ENCODE results near the gene RANBP17. TPM values are rescaled to one million over a fixed set of nuclear protein-coding genes. Genes with fewer than 3 reads are reported as not detected.

Gene RANBP17
- polyA plus RNA-seq, 4 donors: 0.67 to 6.1 (median 1.2) TPM

DNA sequence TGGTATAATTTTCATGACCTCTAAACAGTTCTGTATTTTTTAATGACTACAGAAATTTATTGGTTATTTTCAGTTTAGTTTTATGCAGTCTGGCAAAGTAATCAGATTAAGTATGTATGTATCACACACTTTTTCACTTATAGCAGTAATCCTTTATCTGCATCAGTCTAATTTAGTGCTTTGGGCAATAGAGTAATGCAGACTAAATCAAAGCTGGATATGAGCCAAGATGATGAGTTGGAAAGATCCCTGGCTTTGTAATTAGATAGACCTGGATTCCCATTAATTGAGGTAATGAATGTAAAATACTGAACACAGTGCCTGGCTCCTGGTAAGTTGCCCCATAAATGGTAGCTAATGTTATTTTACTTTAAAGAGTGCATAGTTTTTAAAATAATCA, 231.8 kb downstream of the RANBP17 start:
- Histone ChIP-seq H3K9me3 (ENCODE audit: control insufficient read depth in 2 of 2, insufficient read depth in 1 of 2, low read depth in 1 of 2, low read length in 1 of 2) (peaks cover 0 to 7% of the 10 kb centered on the region in 2 donors), H3K4me3 (ENCODE audit: low read depth in 1 of 3, low read length in 3 of 3) (no peak overlapping the region), H3K4me1 (ENCODE audit: control insufficient read depth in 3 of 3, insufficient read depth in 2 of 3, low read depth in 1 of 3, low read length in 2 of 3) (no peaks in the 10 kb centered on the region), H3K36me3 (ENCODE audit: control insufficient read depth in 3 of 3, insufficient read depth in 2 of 3, low read depth in 1 of 3, low read length in 3 of 3) (no peaks in the 10 kb centered on the region), H3K27ac (ENCODE audit: low read depth in 1 of 3, low read length in 2 of 3) (no peak overlapping the region), H3K27me3 (ENCODE audit: control insufficient read depth in 3 of 3, insufficient read depth in 3 of 3, low read length in 3 of 3) (no peaks in the 10 kb centered on the region)
- FAIRE-seq: no peak
- DNase-seq: no peak

DNA sequence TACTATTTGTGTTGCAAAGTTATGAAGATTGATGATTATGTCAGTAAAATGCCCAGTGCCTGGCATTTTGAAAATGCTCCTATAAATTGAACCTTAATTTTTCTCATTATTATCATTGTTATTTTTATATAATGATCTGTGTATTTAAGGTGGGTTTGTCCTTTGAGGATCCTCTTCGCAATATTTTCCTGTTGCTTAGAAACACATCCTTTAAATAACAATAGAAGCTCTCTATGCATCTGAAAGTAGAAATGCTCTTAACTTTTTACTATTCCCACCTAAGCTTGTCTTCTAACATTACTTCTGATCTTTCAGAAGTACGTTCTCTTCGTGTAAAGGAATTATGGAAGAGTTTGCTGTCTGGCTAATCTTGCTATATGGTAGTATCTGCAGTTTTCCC, 232.5 kb downstream of the RANBP17 start:
- no peak for FAIRE-seq

DNA sequence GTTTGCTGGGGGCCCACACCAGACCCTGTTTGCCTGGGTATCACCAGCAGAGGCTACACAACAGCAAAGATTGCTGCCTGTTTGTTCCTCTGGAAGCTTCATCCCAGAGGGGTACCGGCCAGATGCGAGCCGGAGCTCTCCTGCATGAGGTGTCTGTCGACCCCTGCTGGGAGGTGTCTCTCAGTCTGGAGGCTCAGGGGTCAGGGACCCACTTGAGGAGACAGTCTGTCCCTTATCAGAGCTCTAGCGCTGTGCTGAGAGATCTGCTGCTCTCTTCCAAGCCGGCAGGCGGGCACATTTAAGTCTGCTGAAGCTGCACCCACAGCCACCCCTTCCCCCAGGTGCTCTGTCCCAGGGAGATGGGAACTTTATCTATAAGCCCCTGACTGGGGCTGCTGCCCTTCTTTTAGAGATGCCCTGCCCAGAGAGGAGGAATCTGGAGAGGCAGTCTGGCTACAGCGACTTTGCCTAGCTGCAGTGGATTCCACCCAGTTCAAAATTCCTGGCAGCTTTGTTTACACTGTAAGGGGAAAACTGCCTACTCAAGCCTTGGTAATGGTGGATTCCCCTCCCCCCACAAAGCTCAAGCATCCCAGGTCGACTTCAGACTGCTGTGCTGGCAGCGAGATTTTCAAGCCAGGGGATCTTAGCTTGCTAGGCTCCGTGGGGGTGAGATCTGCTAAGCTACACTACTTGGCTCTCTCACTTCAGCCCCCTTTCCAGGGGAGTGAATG, 241.2 kb downstream of the RANBP17 start:
- Histone ChIP-seq H3K27ac (ENCODE audit: low read depth in 1 of 3, low read length in 2 of 3) (no peak overlapping the region), H3K36me3 (ENCODE audit: control insufficient read depth in 3 of 3, insufficient read depth in 2 of 3, low read depth in 1 of 3, low read length in 3 of 3) (no peaks in the 10 kb centered on the region), H3K27me3 (ENCODE audit: control insufficient read depth in 3 of 3, insufficient read depth in 3 of 3, low read length in 3 of 3) (no peaks in the 10 kb centered on the region), H3K9me3 (ENCODE audit: control insufficient read depth in 2 of 2, insufficient read depth in 1 of 2, low read depth in 1 of 2, low read length in 1 of 2) (peaks cover 0 to 8% of the 10 kb centered on the region in 2 donors), H3K4me1 (ENCODE audit: control insufficient read depth in 3 of 3, insufficient read depth in 2 of 3, low read depth in 1 of 3, low read length in 2 of 3) (no peaks in the 10 kb centered on the region), H3K4me3 (ENCODE audit: low read depth in 1 of 3, low read length in 3 of 3) (no peak overlapping the region)
- FAIRE-seq (no peak), DNase-seq (no peak)
- WGBS, 3 donors: 76 to 88% (median 86%) methylated on average over 11 of the region's 11 CpGs

More for the DNA sequence above, 232.5 kb downstream of the RANBP17 start:
- Histone ChIP-seq H3K27ac (ENCODE audit: low read depth in 1 of 3, low read length in 2 of 3) (no peak overlapping the region), H3K4me3 (ENCODE audit: low read depth in 1 of 3, low read length in 3 of 3) (no peak overlapping the region), H3K9me3 (ENCODE audit: control insufficient read depth in 2 of 2, insufficient read depth in 1 of 2, low read depth in 1 of 2, low read length in 1 of 2) (peaks cover 0 to 7% of the 10 kb centered on the region in 2 donors), H3K27me3 (ENCODE audit: control insufficient read depth in 3 of 3, insufficient read depth in 3 of 3, low read length in 3 of 3) (no peaks in the 10 kb centered on the region), H3K4me1 (ENCODE audit: control insufficient read depth in 3 of 3, insufficient read depth in 2 of 3, low read depth in 1 of 3, low read length in 2 of 3) (no peaks in the 10 kb centered on the region), H3K36me3 (ENCODE audit: control insufficient read depth in 3 of 3, insufficient read depth in 2 of 3, low read depth in 1 of 3, low read length in 3 of 3) (no peaks in the 10 kb centered on the region)
- WGBS, 3 donors: 84 to 91% (median 88%) methylated on average over 3 of the region's 3 CpGs
- DNase-seq: no peak

DNA sequence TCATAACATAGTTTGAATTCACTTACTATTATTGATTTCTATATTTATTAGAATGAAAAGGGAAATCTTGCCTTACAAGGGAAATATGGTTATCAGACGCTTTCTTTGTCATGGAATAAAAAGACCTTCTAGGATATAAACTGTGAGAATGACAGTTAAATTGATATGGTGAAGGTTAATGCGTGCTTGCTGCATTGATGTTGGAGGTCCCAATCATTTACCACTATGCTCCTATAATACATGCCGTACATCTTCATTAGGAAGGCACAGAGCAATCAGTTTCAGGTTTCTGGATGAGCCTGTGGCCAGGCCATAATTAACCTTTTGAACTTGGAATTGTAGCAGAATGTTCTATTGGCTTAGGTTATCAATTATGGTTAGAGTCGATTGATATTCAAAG, 245.9 kb downstream of the RANBP17 start:
- H3K36me3 ChIP-seq (ENCODE audit: control insufficient read depth in 3 of 3, insufficient read depth in 2 of 3, low read depth in 1 of 3, low read length in 3 of 3): no peaks in the 10 kb centered on the region
- H3K4me3 ChIP-seq (ENCODE audit: low read depth in 1 of 3, low read length in 3 of 3): no peak overlapping the region
- H3K27ac ChIP-seq (ENCODE audit: low read depth in 1 of 3, low read length in 2 of 3): no peak overlapping the region
- WGBS, 3 donors: 83 to 87% (median 87%) methylated on average over 4 of the region's 4 CpGs
- FAIRE-seq (no peak), DNase-seq (no peak)
- no peaks in the 10 kb centered on the region for H3K27me3 ChIP-seq (ENCODE audit: control insufficient read depth in 3 of 3, insufficient read depth in 3 of 3, low read length in 3 of 3)
- no peaks in the 10 kb centered on the region for H3K4me1 ChIP-seq (ENCODE audit: control insufficient read depth in 3 of 3, insufficient read depth in 2 of 3, low read depth in 1 of 3, low read length in 2 of 3)
- peaks cover 0 to 8% of the 10 kb centered on the region in 2 donors for H3K9me3 ChIP-seq (ENCODE audit: control insufficient read depth in 2 of 2, insufficient read depth in 1 of 2, low read depth in 1 of 2, low read length in 1 of 2)

DNA sequence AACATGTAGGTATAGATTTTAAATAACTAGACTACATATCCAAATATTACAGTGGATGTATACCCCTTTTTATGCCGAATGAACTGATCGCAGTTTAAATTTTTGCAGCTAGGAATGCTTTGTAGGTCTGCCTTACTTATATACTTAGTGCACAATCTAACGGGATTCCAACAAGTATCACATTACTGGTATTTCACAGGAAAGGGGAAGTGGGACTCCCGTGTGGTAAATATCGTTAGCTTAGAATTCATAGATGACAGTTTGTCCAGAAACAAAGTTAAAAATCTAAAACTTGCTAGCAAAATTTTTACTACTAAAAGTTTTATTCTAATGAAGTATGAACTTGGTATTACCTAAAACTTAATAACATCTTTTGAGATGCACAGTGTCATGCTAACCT, 253.7 kb downstream of the RANBP17 start:
- DNase-seq (no peak), FAIRE-seq (no peak)
- H3K9me3 ChIP-seq (ENCODE audit: control insufficient read depth in 2 of 2, insufficient read depth in 1 of 2, low read depth in 1 of 2, low read length in 1 of 2): no peaks in the 10 kb centered on the region
- no peak overlapping the region for H3K27ac ChIP-seq (ENCODE audit: low read depth in 1 of 3, low read length in 2 of 3)
- H3K4me1 ChIP-seq (ENCODE audit: control insufficient read depth in 3 of 3, insufficient read depth in 2 of 3, low read depth in 1 of 3, low read length in 2 of 3): no peaks in the 10 kb centered on the region
- H3K4me3 ChIP-seq (ENCODE audit: low read depth in 1 of 3, low read length in 3 of 3): no peak overlapping the region
- H3K36me3 ChIP-seq (ENCODE audit: control insufficient read depth in 3 of 3, insufficient read depth in 2 of 3, low read depth in 1 of 3, low read length in 3 of 3): no peaks in the 10 kb centered on the region
- WGBS, 3 donors: 78 to 95% (median 87%) methylated on average over 5 of the region's 5 CpGs
- H3K27me3 ChIP-seq (ENCODE audit: control insufficient read depth in 3 of 3, insufficient read depth in 3 of 3, low read length in 3 of 3): no peaks in the 10 kb centered on the region

DNA sequence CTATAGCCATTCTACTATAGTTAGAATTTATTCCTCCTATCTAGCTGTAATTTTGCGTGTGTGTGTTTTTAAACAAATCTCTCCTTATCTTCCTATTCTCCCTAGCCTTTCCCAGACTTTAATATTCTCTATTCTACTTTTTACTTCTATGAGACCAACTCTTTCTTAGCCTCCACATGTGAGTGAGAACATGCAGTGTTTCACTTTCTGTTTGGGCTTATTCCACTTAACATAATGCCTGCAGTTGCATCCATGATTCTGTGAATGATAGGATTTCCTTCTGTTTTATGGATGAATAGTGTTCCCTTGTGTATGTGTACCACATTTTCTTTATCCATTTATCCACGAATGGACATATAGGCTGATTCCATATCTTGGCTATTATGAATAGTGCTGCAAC, 254.9 kb downstream of the RANBP17 start:
- Histone ChIP-seq H3K4me1 (ENCODE audit: control insufficient read depth in 3 of 3, insufficient read depth in 2 of 3, low read depth in 1 of 3, low read length in 2 of 3) (no peaks in the 10 kb centered on the region), H3K9me3 (ENCODE audit: control insufficient read depth in 2 of 2, insufficient read depth in 1 of 2, low read depth in 1 of 2, low read length in 1 of 2) (no peaks in the 10 kb centered on the region), H3K27ac (ENCODE audit: low read depth in 1 of 3, low read length in 2 of 3) (no peak overlapping the region), H3K4me3 (ENCODE audit: low read depth in 1 of 3, low read length in 3 of 3) (no peak overlapping the region), H3K36me3 (ENCODE audit: control insufficient read depth in 3 of 3, insufficient read depth in 2 of 3, low read depth in 1 of 3, low read length in 3 of 3) (no peaks in the 10 kb centered on the region), H3K27me3 (ENCODE audit: control insufficient read depth in 3 of 3, insufficient read depth in 3 of 3, low read length in 3 of 3) (no peaks in the 10 kb centered on the region)
- 90 to 93% (median 91%) methylated on average over 2 of the region's 2 CpGs for WGBS, 3 donors
- DNase-seq (no peak), FAIRE-seq (no peak)

DNA sequence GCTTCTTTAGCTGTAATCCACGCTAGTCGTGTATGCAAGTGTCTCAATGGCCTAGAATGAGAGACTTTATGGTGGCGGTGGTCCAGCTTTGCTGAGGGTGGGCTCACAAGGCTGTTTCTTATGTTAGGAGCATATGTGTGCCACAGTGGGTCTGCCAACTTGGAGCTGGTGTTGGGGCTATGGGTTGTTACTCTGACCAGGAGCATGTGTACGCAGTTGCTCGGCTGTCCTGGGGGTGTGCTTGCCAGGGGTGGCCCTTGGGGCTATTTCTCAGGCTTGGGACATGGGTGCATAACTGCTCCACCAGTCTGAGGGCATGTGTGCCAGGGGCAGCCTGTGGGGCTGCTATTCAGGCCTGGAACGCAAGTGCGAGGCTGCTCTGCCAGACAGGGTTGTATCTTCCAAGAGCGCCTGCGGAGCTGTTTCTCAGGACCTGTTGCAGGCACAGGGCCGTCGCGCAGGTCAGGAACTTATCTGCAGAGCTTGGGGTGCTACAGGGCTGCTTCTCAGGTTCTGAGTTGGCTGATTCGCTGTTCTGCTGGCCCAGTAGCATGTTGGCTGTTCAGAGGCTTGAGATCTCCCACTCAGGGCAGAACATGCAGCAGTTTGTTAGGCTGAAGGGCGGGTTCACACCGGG, 259.3 kb downstream of the RANBP17 start:
- H3K27me3 ChIP-seq (ENCODE audit: control insufficient read depth in 3 of 3, insufficient read depth in 3 of 3, low read length in 3 of 3): no peaks in the 10 kb centered on the region
- H3K4me1 ChIP-seq (ENCODE audit: control insufficient read depth in 3 of 3, insufficient read depth in 2 of 3, low read depth in 1 of 3, low read length in 2 of 3): no peaks in the 10 kb centered on the region
- no peak for FAIRE-seq
- DNase-seq: no peak
- H3K36me3 ChIP-seq (ENCODE audit: control insufficient read depth in 3 of 3, insufficient read depth in 2 of 3, low read depth in 1 of 3, low read length in 3 of 3): peaks cover 0 to 5% (median 0%) of the 10 kb centered on the region in 3 donors
- no peak overlapping the region for H3K27ac ChIP-seq (ENCODE audit: low read depth in 1 of 3, low read length in 2 of 3)
- H3K4me3 ChIP-seq (ENCODE audit: low read depth in 1 of 3, low read length in 3 of 3): no peak overlapping the region
- H3K9me3 ChIP-seq (ENCODE audit: control insufficient read depth in 2 of 2, insufficient read depth in 1 of 2, low read depth in 1 of 2, low read length in 1 of 2): no peaks in the 10 kb centered on the region
- 88 to 90% (median 88%) methylated on average over 15 of the region's 15 CpGs for WGBS, 3 donors

DNA sequence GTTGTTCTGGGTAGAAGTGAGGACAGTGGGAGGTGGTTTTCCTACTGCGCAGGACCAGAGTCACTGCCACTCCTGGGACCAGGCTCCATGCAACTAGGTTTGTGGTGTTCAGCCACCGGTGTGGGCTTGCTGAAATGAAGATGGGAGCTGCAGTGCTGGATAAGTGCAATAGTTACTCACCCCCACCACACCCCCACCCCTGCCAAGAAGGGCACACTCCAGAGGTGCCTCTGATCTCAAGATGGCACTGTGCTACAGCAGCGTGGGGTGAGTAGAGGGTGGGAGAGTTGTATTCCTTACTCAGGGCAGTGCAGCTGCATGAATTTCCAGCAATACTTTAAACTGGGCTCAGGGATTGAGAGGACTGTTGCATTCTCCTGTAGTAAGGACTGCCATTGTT, 259.8 kb downstream of the RANBP17 start:
- Histone ChIP-seq H3K4me3 (ENCODE audit: low read depth in 1 of 3, low read length in 3 of 3) (no peak overlapping the region), H3K9me3 (ENCODE audit: control insufficient read depth in 2 of 2, insufficient read depth in 1 of 2, low read depth in 1 of 2, low read length in 1 of 2) (no peaks in the 10 kb centered on the region), H3K4me1 (ENCODE audit: control insufficient read depth in 3 of 3, insufficient read depth in 2 of 3, low read depth in 1 of 3, low read length in 2 of 3) (no peaks in the 10 kb centered on the region), H3K27ac (ENCODE audit: low read depth in 1 of 3, low read length in 2 of 3) (no peak overlapping the region), H3K27me3 (ENCODE audit: control insufficient read depth in 3 of 3, insufficient read depth in 3 of 3, low read length in 3 of 3) (no peaks in the 10 kb centered on the region), H3K36me3 (ENCODE audit: control insufficient read depth in 3 of 3, insufficient read depth in 2 of 3, low read depth in 1 of 3, low read length in 3 of 3) (peaks cover 0 to 5% (median 0%) of the 10 kb centered on the region in 3 donors)
- DNase-seq (no peak), FAIRE-seq (no peak)
- WGBS, 3 donors: 90 to 95% (median 93%) methylated on average over 3 of the region's 3 CpGs
